IMR-90 (cell line): ENCODE data around the gene AGK. TPM values are rescaled to one million over a fixed set of nuclear protein-coding genes. Genes with fewer than 3 reads are reported as not detected.

Source experiments
- ATAC-seq: fragments of 200-7000 bp; cut with Tn5 transposase; 2 replicates; pipeline ENCODE4 v1.9.1; 2020; ENCODE audit warnings: low read depth, mild to moderate bottlenecking, moderate library complexity
- BruUV-seq: library from RNA; stranded (reverse); fragments of 400-500 nt; replicated peaks from 2 replicates; lab custom pipeline; 2021; lab: Mats Ljungman, UMichigan
- CTCF ChIA-PET: fragments of 300-600 bp; formaldehyde crosslinking; extraction: SDS; loops from one replicate; lab custom pipeline; 2021; ENCODE audit warnings: antibody characterized with exemption; lab: Yijun Ruan, JAX
- POLR2A ChIA-PET: fragments of 300-600 bp; sonication (Branson Sonifier 250); formaldehyde crosslinking; loops from one replicate; lab custom pipeline; 2022; ENCODE audit warnings: antibody characterized with exemption; ENCODE audit not compliant: unreplicated experiment; lab: Charles Lee
- DNase-seq: peaks from one replicate; pipeline ENCODE4 v3.0.0; 2013
- H2AFZ ChIP-seq: replicated peaks from 2 replicates; pipeline ENCODE3; 2013; ENCODE audit warnings: low read length, mild to moderate bottlenecking; ENCODE audit not compliant: poor library complexity
- H2AK5ac ChIP-seq: 2 replicates; pipeline ENCODE4 v1.6.1; 2013; ENCODE audit warnings: low read depth, low read length, inconsistent platforms
- H2AK9ac ChIP-seq: replicated peaks from 2 replicates; pipeline ENCODE3; 2013; ENCODE audit warnings: mild to moderate bottlenecking, low read depth, low read length, moderate library complexity; ENCODE audit not compliant: poor library complexity
- H2BK120ac ChIP-seq: 2 replicates; pipeline ENCODE4 v1.6.1; 2013; ENCODE audit warnings: low read depth, low read length, inconsistent platforms
- H2BK15ac ChIP-seq: 3 replicates; pipeline ENCODE4 v1.6.1; 2013; ENCODE audit warnings: low read depth, low read length, inconsistent platforms
- H2BK20ac ChIP-seq: 2 replicates; pipeline ENCODE4 v1.6.1; 2013; ENCODE audit warnings: low read depth, mild to moderate bottlenecking, inconsistent platforms, low read length, moderate library complexity
- H2BK5ac ChIP-seq: 2 replicates; pipeline ENCODE4 v1.6.1; 2013; ENCODE audit warnings: mild to moderate bottlenecking, low read depth, low read length, inconsistent platforms; ENCODE audit not compliant: poor library complexity, severe bottlenecking
- H3K14ac ChIP-seq: replicated peaks from 2 replicates; pipeline ENCODE4 v1.6.1; 2013; ENCODE audit warnings: low read depth, low read length, inconsistent platforms
- H3K18ac ChIP-seq: 2 replicates; pipeline ENCODE4 v1.6.1; 2013; ENCODE audit warnings: low read depth, low read length, control low read depth
- H3K23ac ChIP-seq: 2 replicates; pipeline ENCODE4 v1.6.1; 2013; ENCODE audit warnings: low read depth, low read length, inconsistent platforms
- H3K27ac ChIP-seq: 2 replicates; pipeline ENCODE4 v1.5.1; 2013; ENCODE audit warnings: mild to moderate bottlenecking, control low read depth, low read length; ENCODE audit not compliant: insufficient read depth
- H3K27me3 ChIP-seq: 2 replicates; pipeline ENCODE4 v1.6.1; 2013; ENCODE audit warnings: low read length; ENCODE audit not compliant: control insufficient read depth, insufficient read depth
- H3K36me3 ChIP-seq: 2 replicates; pipeline ENCODE4 v1.6.1; 2013; ENCODE audit warnings: low read length, mixed read lengths; ENCODE audit not compliant: control insufficient read depth, insufficient read depth
- H3K4ac ChIP-seq: 2 replicates; pipeline ENCODE4 v1.6.1; 2013; ENCODE audit warnings: low read depth, low read length, inconsistent platforms
- H3K4me1 ChIP-seq: 2 replicates; pipeline ENCODE4 v1.6.1; 2013; ENCODE audit warnings: low read length, mixed read lengths; ENCODE audit not compliant: control insufficient read depth, insufficient read depth
- H3K4me2 ChIP-seq: 2 replicates; pipeline ENCODE4 v1.6.1; 2013; ENCODE audit warnings: low read depth, mild to moderate bottlenecking, control low read depth, low read length, moderate library complexity
- H3K4me3 ChIP-seq: 2 replicates; pipeline ENCODE4 v1.5.1; 2013; ENCODE audit warnings: low read depth, mild to moderate bottlenecking, control low read depth, low read length, moderate library complexity; ENCODE audit not compliant: insufficient read depth
- H3K56ac ChIP-seq: 2 replicates; pipeline ENCODE4 v1.6.1; 2013; ENCODE audit warnings: low read length, inconsistent platforms; ENCODE audit not compliant: insufficient read depth; ENCODE audit errors: extremely low read depth
- H3K79me1 ChIP-seq, 2 experiments: 2 replicates each; pipeline ENCODE4 v1.6.1; 2013; ENCODE audit warnings: low read length in 2 of 2, inconsistent platforms in 1 of 2, low read depth in 1 of 2
- H3K9ac ChIP-seq: 2 replicates; pipeline ENCODE4 v1.6.1; 2013; ENCODE audit warnings: low read depth, low read length, control low read depth
- H3K9me1 ChIP-seq: 2 replicates; pipeline ENCODE4 v1.6.1; 2013; ENCODE audit warnings: low read length, inconsistent platforms; ENCODE audit not compliant: insufficient read depth
- H3K9me3 ChIP-seq: 2 replicates; pipeline ENCODE4 v1.6.1; 2013; ENCODE audit warnings: low read length; ENCODE audit not compliant: control insufficient read depth, insufficient read depth
- H4K20me1 ChIP-seq: 2 replicates; pipeline ENCODE4 v1.6.1; 2013; ENCODE audit warnings: low read length, inconsistent platforms; ENCODE audit not compliant: insufficient read depth
- H4K5ac ChIP-seq: 2 replicates; pipeline ENCODE4 v1.6.1; 2013; ENCODE audit warnings: mild to moderate bottlenecking, low read depth, low read length, control low read depth
- H4K8ac ChIP-seq, 2 experiments: 2 replicates each; pipeline ENCODE4 v1.6.1; 2013; ENCODE audit warnings: low read depth in 2 of 2, low read length in 2 of 2, control low read depth in 1 of 2, inconsistent platforms in 1 of 2
- H4K91ac ChIP-seq: 2 replicates; pipeline ENCODE4 v1.6.1; 2013; ENCODE audit warnings: low read depth, low read length, inconsistent platforms; ENCODE audit not compliant: insufficient read depth
- MAFK ChIP-seq: IDR thresholded peaks from 2 replicates; pipeline ENCODE4 v1.6.1; 2012; ENCODE audit warnings: low read depth, low read length, improper control_type of control experiment
- RCOR1 ChIP-seq: IDR thresholded peaks from 2 replicates; pipeline ENCODE4 v1.6.1; 2012; ENCODE audit warnings: mild to moderate bottlenecking, low read length, improper control_type of control experiment; ENCODE audit not compliant: insufficient replicate concordance
- WGBS, 2 experiments: methylation state at CpG; one replicate each; pipeline versions ENCODE4 v1.1.5 to v1.1.7; 2013; ENCODE audit warnings: missing lambda C conversion rate in 2 of 2; ENCODE audit not compliant: insufficient read length in 1 of 2; ENCODE audit errors: extremely low coverage in 2 of 2; 5-methylcytosine and 5-hydroxymethylcytosine counted together
- dilution Hi-C: fragments of 300-500 bp; cut with HindIII; formaldehyde crosslinking; loops from one replicate; pipeline ENCODE4 v1.14.3; 2018; ENCODE audit warnings: low sequenced_read_pairs; ENCODE audit not compliant: unreplicated experiment
- in situ Hi-C: fragments of 300-500 bp; cut with MboI; formaldehyde crosslinking; loops from 3 replicates; pipeline ENCODE4 v1.14.3; 2019; ENCODE audit warnings: low sequenced_read_pairs, inconsistent platforms, mixed read lengths
- intact Hi-C: fragments of 100-400 bp; cut with micrococcal nuclease; formaldehyde crosslinking; loops from 2 replicates; pipeline ENCODE4 v1.10.0; 2022
- polyA plus RNA-seq, 3 experiments: library from polyadenylated mRNA; depleted of rRNA; stranded (reverse); fragments of >200 nt; gene quantifications; 2 replicates each; pipeline ENCODE4 v1.2.3, GENCODE V29; 2012; ENCODE audit warnings: low replicate concordance in 1 of 3
- total RNA-seq: library from RNA; depleted of rRNA; stranded (reverse); fragments of >200 nt; gene quantifications from 2 replicates; pipeline ENCODE4 v1.2.3, GENCODE V29; 2012

The AGK gene
- total and polyA plus RNA-seq, 2 of the 4 experiments (the other 2 are of a cell fraction): 35.5 to 37.3 TPM

GRCh38 chr7:141598408-141598807, 47.2 kb downstream of the AGK start:
- peak; percentile 62 for TF ChIP-seq MAFK
- TF ChIP-seq RCOR1: no peak

More at GRCh38 chr7:141598408-141598807, 47.2 kb downstream of the AGK start:
- Histone ChIP-seq H2AK5ac (no peak overlapping the region), H3K9ac (no peak overlapping the region), H3K9me1 (no peaks in the 10 kb centered on the region), H3K14ac (no peak overlapping the region), H3K36me3 (peaks cover 1% of the 10 kb centered on the region; the same call in 1 of the 2 replicates), H2BK5ac (no peak overlapping the region), H3K4me3 (no peak overlapping the region), H3K23ac (no peak overlapping the region), H4K8ac (no peak overlapping the region), H2AFZ (no peak overlapping the region), H4K91ac (no peak overlapping the region), H2BK120ac (no peak overlapping the region), H2BK15ac (no peak overlapping the region), H3K27me3 (no peaks in the 10 kb centered on the region), H3K79me1 (peaks cover 0 to 4% of the 10 kb centered on the region in 2 experiments; a peak in 1 of 4 replicates), H3K27ac (no peak overlapping the region), H4K5ac (no peak overlapping the region), H2AK9ac (no peak overlapping the region), H2BK20ac (no peak overlapping the region), H3K4ac (no peak overlapping the region), H3K9me3 (no peaks in the 10 kb centered on the region), H3K18ac (no peak overlapping the region), H4K20me1 (no peaks in the 10 kb centered on the region), H3K56ac (no peak overlapping the region), H3K4me1 (no peaks in the 10 kb centered on the region), H3K4me2 (no peak overlapping the region)
- ATAC-seq (no peak), DNase-seq (no peak)
- no TSS peak for BruUV-seq
- intact Hi-C loops (no loop called here), in situ Hi-C loops (no loop called here), dilution Hi-C loops (no loop called here)
- ChIA-PET CTCF (no interaction called here), POLR2A (no interaction called here)
- whole genome bisulfite sequencing, 2 experiments: no CpG with 5 or more reads among the region's 2 CpGs
